Astrocyte of the spinal cord (primary cell): Measurements from ENCODE around the gene PRSS57.

Source experiments
- DNase-seq: peaks from one replicate; pipeline ENCODE4 v3.0.0; 2011; ENCODE audit warnings: low read depth, low spot score
- H3K4me3 ChIP-seq: 2 replicates; pipeline ENCODE4 v1.5.1; 2011; ENCODE audit warnings: low read depth, mild to moderate bottlenecking, low read length, moderate library complexity
- in situ Hi-C: cut with HindIII; loops from 2 replicates; pipeline ENCODE4 v1.10.0; 2017; ENCODE audit warnings: low sequenced_read_pairs
- TF ChIP-seq, protein P1 (sequence below): IDR thresholded peaks from 2 replicates; pipeline ENCODE4 v1.5.1; 2012; ENCODE audit warnings: low read depth, mild to moderate bottlenecking, low read length, inconsistent platforms

The PRSS57 gene

DNA sequence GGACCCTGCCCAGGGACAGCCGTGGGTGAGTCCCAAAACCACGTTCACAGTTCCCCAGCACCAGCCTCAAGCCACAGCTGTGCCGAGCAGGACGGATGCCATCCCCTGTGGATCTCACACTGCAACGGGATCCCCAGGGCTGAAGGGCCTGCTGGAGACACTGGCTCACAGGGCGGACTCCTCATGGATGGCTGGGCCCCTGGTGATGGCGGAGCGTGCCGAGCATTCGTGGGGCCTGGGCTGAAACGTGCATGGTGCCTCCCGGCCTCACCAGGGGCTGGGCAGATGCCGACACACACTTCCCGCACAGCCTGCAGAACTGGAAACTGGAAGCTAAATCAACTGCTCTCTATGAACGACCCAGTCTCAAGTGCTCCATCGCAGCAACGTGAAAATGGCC lies 41.8 kb downstream of the PRSS57 start:
- no peak overlapping the region for H3K4me3 ChIP-seq
- in situ Hi-C loops = no loop called here
- TF ChIP-seq, protein P1, sequence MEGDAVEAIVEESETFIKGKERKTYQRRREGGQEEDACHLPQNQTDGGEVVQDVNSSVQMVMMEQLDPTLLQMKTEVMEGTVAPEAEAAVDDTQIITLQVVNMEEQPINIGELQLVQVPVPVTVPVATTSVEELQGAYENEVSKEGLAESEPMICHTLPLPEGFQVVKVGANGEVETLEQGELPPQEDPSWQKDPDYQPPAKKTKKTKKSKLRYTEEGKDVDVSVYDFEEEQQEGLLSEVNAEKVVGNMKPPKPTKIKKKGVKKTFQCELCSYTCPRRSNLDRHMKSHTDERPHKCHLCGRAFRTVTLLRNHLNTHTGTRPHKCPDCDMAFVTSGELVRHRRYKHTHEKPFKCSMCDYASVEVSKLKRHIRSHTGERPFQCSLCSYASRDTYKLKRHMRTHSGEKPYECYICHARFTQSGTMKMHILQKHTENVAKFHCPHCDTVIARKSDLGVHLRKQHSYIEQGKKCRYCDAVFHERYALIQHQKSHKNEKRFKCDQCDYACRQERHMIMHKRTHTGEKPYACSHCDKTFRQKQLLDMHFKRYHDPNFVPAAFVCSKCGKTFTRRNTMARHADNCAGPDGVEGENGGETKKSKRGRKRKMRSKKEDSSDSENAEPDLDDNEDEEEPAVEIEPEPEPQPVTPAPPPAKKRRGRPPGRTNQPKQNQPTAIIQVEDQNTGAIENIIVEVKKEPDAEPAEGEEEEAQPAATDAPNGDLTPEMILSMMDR = no peak
- DNase-seq = no peak

DNA sequence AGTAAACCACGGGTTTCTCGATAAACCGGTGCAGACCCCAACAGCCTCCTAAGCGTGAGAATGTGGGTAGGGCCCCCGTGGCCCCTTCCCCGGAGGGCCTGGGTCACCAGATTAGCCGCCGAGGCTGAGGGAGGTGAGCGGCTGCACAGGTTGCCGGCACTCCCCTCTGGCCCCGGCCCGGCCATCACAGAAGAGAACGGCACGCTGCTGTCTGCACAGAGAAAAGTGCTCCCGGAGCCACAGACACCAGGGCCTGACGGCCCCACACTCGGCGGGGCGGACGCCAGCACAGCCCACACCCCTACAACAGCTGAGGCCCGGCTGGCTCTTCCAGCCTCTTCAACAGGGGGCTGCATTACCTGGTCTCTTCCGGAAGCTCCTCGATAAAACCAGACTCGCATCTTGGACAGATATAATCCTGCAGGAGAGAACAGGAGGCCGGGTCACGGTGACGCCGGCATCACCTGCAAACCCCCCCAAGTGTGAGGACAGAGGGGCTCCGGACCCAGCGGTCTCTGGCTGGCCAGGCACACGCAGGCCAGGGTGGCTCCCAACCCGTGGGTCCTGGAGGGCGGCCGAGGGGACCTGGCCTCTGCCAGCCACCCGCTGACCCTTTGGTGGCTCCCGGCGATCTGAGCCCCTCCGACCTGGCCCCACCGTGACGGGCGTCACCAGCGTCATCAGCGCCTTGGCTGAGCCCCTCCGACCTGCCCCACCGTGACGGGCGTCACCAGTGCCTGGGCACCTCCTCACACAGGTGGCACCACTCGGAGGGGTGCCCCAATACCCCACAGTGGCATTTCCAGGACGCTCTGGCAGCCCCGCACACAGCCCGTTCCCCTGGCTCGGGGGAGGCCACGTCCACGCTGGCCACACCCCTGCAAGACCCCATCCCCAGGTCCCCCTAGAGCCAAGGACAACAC lies 42.5 kb downstream of the PRSS57 start:
- in situ Hi-C loops = no loop called here
- TF ChIP-seq, protein P1 = no peak
- no peak for DNase-seq
- no peak overlapping the region for H3K4me3 ChIP-seq

DNA sequence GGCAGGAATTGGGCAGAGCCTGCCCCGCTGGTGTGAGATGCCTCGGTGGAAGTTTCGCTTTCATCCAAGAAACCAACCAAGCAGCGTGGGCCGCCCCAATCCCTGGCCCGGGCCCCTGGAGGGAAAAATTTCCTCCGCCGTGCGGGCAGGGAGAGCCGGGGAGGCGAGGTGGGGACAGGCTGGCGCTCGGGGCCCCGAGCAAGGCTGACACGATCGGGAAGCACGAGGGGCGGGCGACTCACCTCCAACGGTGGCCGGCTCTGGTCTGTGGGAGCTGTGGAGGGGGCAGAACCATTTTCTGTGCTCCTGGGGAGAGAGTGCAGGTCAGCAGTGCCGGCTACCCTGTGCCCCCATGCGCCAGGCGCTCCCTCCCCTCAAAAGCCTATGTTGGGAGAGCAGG lies 43.3 kb downstream of the PRSS57 start:
- TF ChIP-seq, protein P1 = no peak
- in situ Hi-C loops = no loop called here
- DNase-seq = no peak
- H3K4me3 ChIP-seq = no peak overlapping the region

DNA sequence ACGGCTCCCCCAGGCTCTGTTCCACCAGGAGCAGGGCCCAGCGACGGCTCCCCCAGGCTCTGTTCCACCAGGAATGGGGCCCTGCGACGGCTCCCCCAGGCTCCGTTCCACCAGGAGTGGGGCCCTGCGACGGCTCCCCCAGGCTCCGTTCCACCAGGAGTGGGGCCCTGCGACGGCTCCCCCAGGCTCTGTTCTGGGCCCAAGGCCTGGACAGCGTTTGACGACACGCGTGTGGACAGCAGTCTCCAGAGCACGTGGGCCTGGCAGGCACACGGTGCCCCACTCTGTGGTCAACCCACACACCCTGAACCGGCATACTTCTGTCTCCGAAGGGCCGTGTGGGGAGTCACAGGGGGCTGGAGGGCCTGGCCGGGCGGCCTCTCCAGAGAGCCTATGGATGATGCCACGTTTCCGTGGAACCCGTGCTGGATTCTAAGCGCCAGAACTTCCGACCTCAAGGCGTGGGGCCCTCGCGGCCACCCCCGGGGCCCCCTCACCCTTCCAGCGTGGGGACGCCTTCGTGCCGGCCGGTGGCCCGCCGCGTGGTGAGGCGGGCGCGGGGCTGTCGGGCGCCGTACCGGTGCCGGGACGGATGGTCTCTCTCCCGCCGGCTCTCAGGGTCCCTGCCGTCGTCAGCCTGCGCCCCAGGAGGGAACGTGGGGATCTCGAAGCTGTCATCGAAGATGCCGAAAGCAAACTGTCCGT lies 44.0 kb downstream of the PRSS57 start:
- DNase-seq = no peak
- TF ChIP-seq, protein P1 = no peak
- in situ Hi-C loops = no loop called here
- no peak overlapping the region for H3K4me3 ChIP-seq

DNA sequence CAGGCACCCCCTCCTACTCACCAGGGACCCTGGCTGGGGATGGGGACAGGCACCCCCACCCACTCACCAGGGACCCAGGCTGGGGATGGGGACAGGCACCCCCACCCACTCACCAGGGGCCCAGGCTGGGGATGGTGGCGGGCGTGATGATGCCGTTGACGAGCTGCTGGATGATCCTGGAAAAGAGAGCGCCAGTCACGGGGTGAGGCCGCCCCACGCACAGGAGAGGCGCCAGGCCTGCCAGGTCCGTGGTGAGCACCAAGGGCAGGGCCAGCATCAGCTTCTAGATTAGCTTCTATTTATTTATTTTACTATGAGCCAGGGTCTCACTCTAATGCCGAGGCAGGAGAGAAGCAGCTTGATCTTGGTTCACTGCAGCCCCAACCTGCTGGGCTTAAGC lies 45.1 kb downstream of the PRSS57 start:
- no peak for DNase-seq
- H3K4me3 ChIP-seq = no peak overlapping the region
- in situ Hi-C loops = no loop called here
- TF ChIP-seq, protein P1 = no peak

DNA sequence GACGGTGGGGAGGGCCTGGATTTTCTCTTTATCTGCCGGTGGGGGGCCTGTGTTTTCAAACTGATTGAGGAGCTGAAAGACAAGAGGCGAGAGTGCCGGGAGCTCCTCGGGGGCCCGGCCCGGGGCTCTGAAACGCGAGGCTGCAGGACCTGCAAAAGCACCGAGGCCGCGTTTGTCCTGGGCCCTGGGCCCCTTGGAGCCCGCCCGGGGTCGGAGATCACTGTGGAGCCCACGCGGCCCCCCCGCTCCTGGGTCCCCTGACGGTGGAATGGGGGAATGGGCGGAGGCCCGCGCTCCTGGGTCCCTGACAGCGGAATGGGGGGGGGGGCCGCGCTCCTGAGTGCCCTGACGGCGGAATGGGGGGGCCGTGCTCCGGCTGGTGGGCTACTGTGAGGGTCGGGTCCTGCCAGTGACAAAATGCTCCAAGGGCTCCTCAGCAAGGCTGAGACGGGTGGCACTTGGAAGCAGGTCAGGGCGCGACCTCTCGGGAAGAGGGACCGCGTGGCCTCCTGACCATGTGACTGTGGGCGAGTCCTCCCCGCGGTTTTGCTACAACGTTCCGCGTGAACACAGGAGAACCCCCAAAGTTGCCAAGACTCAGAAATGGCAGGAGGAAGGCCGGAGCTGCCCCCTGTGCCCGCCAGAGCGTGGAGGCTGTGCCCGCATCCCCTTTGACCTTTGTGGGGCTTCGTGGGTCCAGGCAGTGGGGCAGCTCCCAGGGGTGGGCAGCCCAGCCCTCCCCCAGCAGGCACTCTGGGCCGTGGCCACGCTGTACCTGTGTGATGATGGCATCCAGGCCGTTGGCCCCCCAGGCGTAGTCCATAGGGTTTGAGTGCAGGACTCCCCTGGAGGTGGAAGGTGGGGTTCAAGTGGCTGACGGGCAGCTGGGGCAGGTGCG lies 46.1 kb downstream of the PRSS57 start:
- DNase-seq = no peak
- H3K4me3 ChIP-seq = no peak overlapping the region
- TF ChIP-seq, protein P1 = no peak
- in situ Hi-C loops = no loop called here
